PC-3 (cell line): ENCODE measurements around the gene RAPGEF4. TPM values are rescaled to one million over a fixed set of nuclear protein-coding genes. Genes with fewer than 3 reads are reported as not detected.
A peak's percentile ranks its signal among the peaks of the same experiment; 100 is the strongest.

Experiments
- ATAC-seq: fragments of 200-7000 bp; cut with Tn5 transposase; 2 replicates; pipeline ENCODE4 v1.9.1; 2020; ENCODE audit warnings: mild to moderate bottlenecking, moderate library complexity
- BruUV-seq: library from RNA; stranded (reverse); fragments of 400-500 nt; replicated peaks from 2 replicates; lab custom pipeline; 2021; lab: Mats Ljungman, UMichigan
- CTCF ChIA-PET: fragments of 300-600 bp; sonication (Branson Sonifier 250); formaldehyde crosslinking; loops from one replicate; lab custom pipeline; 2022; ENCODE audit warnings: antibody characterized with exemption; lab: Charles Lee
- POLR2A ChIA-PET: fragments of 300-600 bp; sonication (Branson Sonifier 250); formaldehyde crosslinking; loops from one replicate; lab custom pipeline; 2022; ENCODE audit warnings: antibody characterized with exemption; ENCODE audit not compliant: unreplicated experiment; lab: Charles Lee
- DNase-seq: peaks from one replicate; pipeline ENCODE4 v3.0.0-alpha.2; 2015
- H2AFZ ChIP-seq: fragments of 300-600 bp; sonication (generic); 2 replicates; pipeline ENCODE4 v1.6.0; 2016; ENCODE audit warnings: antibody characterized with exemption, low read length
- H3F3A ChIP-seq: fragments of 300-600 bp; sonication (generic); one replicate; pipeline ENCODE4 v1.6.0; 2017; ENCODE audit warnings: antibody characterized with exemption, low read length, control low read depth, mild to moderate bottlenecking; ENCODE audit not compliant: unreplicated experiment
- H3K27ac ChIP-seq: fragments of 300-600 bp; sonication (generic); 2 replicates; pipeline ENCODE4 v1.5.1; 2016; ENCODE audit warnings: mild to moderate bottlenecking, low read length
- H3K27me3 ChIP-seq: fragments of 300-600 bp; sonication (generic); 2 replicates; pipeline ENCODE4 v1.6.1; 2016; ENCODE audit warnings: low read length, mixed read lengths
- H3K36me3 ChIP-seq: fragments of 300-600 bp; sonication (generic); 2 replicates; pipeline ENCODE4 v1.6.1; 2016; ENCODE audit warnings: low read depth, mixed run types, low read length, mixed read lengths
- H3K4me1 ChIP-seq: fragments of 300-600 bp; sonication (generic); 2 replicates; pipeline ENCODE4 v1.5.1; 2016; ENCODE audit warnings: low read length; ENCODE audit not compliant: insufficient read depth
- H3K4me2 ChIP-seq: fragments of 300-600 bp; sonication (generic); 2 replicates; pipeline ENCODE4 v1.6.0; 2016; ENCODE audit warnings: low read length
- H3K4me3 ChIP-seq: fragments of 300-600 bp; sonication (generic); 2 replicates; pipeline ENCODE4 v1.5.1; 2016; ENCODE audit warnings: mild to moderate bottlenecking, low read length, mixed read lengths
- H3K79me2 ChIP-seq: fragments of 300-600 bp; sonication (generic); 2 replicates; pipeline ENCODE4 v1.6.1; 2017; ENCODE audit warnings: low read length, mixed read lengths
- H3K9ac ChIP-seq: fragments of 300-600 bp; sonication (generic); 2 replicates; pipeline ENCODE4 v1.6.0; 2016; ENCODE audit warnings: mild to moderate bottlenecking, low read length
- H3K9me2 ChIP-seq: fragments of 300-600 bp; sonication (generic); replicated peaks from 2 replicates; pipeline ENCODE4 v1.6.1; 2016; ENCODE audit warnings: mixed run types, low read length, mixed read lengths
- H3K9me3 ChIP-seq: fragments of 300-600 bp; sonication (generic); 2 replicates; pipeline ENCODE4 v1.6.1; 2016; ENCODE audit warnings: low read length, mixed read lengths
- H4K20me1 ChIP-seq: fragments of 300-600 bp; sonication (generic); 2 replicates; pipeline ENCODE4 v1.6.1; 2016; ENCODE audit warnings: low read length, mixed read lengths
- CTCF ChIP-seq: fragments of 300-600 bp; sonication (generic); conservative IDR thresholded peaks from 2 replicates; pipeline ENCODE4 v1.5.1; 2017; ENCODE audit warnings: antibody characterized with exemption, low read depth, mild to moderate bottlenecking, low read length
- EZH2 ChIP-seq: fragments of 300-600 bp; sonication (generic); IDR thresholded peaks from one replicate; pipeline ENCODE4 v1.6.1; 2017; ENCODE audit warnings: antibody characterized with exemption, mild to moderate bottlenecking, low read length; ENCODE audit not compliant: unreplicated experiment
- EZH2phosphoT487 ChIP-seq: fragments of 300-600 bp; sonication (generic); IDR thresholded peaks from 2 replicates; pipeline ENCODE4 v1.6.1; 2018; ENCODE audit warnings: mild to moderate bottlenecking, antibody characterized with exemption, low read length, borderline replicate concordance
- intact Hi-C: fragments of 100-400 bp; cut with micrococcal nuclease; formaldehyde crosslinking; loops from 2 replicates; pipeline ENCODE4 v1.9.0; 2023
- total RNA-seq: library from RNA; depleted of rRNA; stranded (reverse); fragments of >200 nt; gene quantifications from 2 replicates; pipeline ENCODE4 v1.2.3, GENCODE V29; 2014

RAPGEF4 gene
- total RNA-seq, 1 experiment from 2014 or later = 0.87 TPM

GRCh38 chr2:172823261-172823850, 87.7 kb downstream of the RAPGEF4 start:
- H3K36me3 ChIP-seq = no peaks in the 10 kb centered on the region
- no peak overlapping the region for H2AFZ ChIP-seq
- H4K20me1 ChIP-seq = no peaks in the 10 kb centered on the region
- H3K27me3 ChIP-seq = no peaks in the 10 kb centered on the region
- no peak overlapping the region for H3K27ac ChIP-seq
- TF ChIP-seq EZH2 = no peak
- TF ChIP-seq EZH2phosphoT487 = no peak
- no peak for TF ChIP-seq CTCF
- POLR2A ChIA-PET = interaction anchor here (0.6 kb wide), 1 partner anchor 42 kb away, joined by 3 read pairs; no protein-coding TSS in a partner anchor
- no peak overlapping the region for H3K4me2 ChIP-seq
- ATAC-seq (no peak), DNase-seq (no peak)
- H3K9me3 ChIP-seq = no peaks in the 10 kb centered on the region
- no peaks in the 10 kb centered on the region for H3K9me2 ChIP-seq
- intact Hi-C loops = no loop called here
- H3F3A ChIP-seq = no peaks in the 10 kb centered on the region
- H3K9ac ChIP-seq = no peak overlapping the region
- CTCF ChIA-PET = no interaction called here
- no peaks in the 10 kb centered on the region for H3K79me2 ChIP-seq
- no peaks in the 10 kb centered on the region for H3K4me1 ChIP-seq
- no peak overlapping the region for H3K4me3 ChIP-seq
- BruUV-seq = no TSS peak

DNA sequence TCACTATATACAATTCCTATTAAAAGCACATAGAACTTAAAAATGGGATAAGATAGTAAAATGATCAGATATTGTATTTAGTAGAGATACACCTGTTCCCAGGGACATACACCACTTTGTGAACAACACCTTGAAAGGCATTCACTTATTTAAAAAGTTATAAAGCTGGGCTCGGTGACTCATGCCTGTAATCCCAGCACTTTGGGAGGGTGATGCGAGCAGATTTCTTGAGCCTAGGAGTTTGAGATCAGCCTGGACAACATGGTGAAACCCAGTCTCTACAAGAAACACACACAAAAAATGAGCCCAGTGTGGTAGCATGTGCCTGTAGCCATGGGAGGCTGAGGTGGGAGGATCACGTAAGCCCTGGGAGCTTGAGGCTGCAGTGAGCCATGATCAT, 90.9 kb downstream of the RAPGEF4 start:
- H3K9ac ChIP-seq = no peak overlapping the region
- ChIA-PET POLR2A (no interaction called here), CTCF (interaction anchor here (0.6 to 0.7 kb wide), 2 partner anchors 18 to 201 kb away, joined by 3 to 4 read pairs; no protein-coding TSS in a partner anchor)
- DNase-seq = peak; percentile 23
- TF ChIP-seq EZH2 = no peak
- no peak for TF ChIP-seq CTCF
- TF ChIP-seq EZH2phosphoT487 = no peak
- H2AFZ ChIP-seq = no peak overlapping the region
- H3K4me2 ChIP-seq = no peak overlapping the region
- H3K36me3 ChIP-seq = no peaks in the 10 kb centered on the region
- no peak overlapping the region for H3K4me3 ChIP-seq
- H3F3A ChIP-seq = no peaks in the 10 kb centered on the region
- no peaks in the 10 kb centered on the region for H3K27me3 ChIP-seq
- no peak overlapping the region for H3K27ac ChIP-seq
- no peaks in the 10 kb centered on the region for H3K79me2 ChIP-seq
- no peaks in the 10 kb centered on the region; the same call in 1 of the 2 replicates for H3K4me1 ChIP-seq
- no TSS peak for BruUV-seq
- peak; percentile 57 for ATAC-seq
- no peaks in the 10 kb centered on the region for H4K20me1 ChIP-seq
- no peaks in the 10 kb centered on the region for H3K9me3 ChIP-seq
- intact Hi-C loops = no loop called here
- no peaks in the 10 kb centered on the region for H3K9me2 ChIP-seq

GRCh38 chr2:172829229-172829628, 93.6 kb downstream of the RAPGEF4 start:
- H3K4me3 ChIP-seq = no peak overlapping the region
- no peak for TF ChIP-seq EZH2phosphoT487
- no peak for TF ChIP-seq EZH2
- no peak for TF ChIP-seq CTCF
- no TSS peak for BruUV-seq
- ChIA-PET CTCF (interaction anchor here (0.9 kb wide), 1 partner anchor 102 kb away, joined by 4 read pairs; no protein-coding TSS in a partner anchor), POLR2A (no interaction called here)
- peak; percentile 54 for DNase-seq
- H3K36me3 ChIP-seq = no peaks in the 10 kb centered on the region
- H3K9me3 ChIP-seq = no peaks in the 10 kb centered on the region
- no peaks in the 10 kb centered on the region for H4K20me1 ChIP-seq
- no peak overlapping the region for H3K9ac ChIP-seq
- no peaks in the 10 kb centered on the region for H3K27me3 ChIP-seq
- H3K9me2 ChIP-seq = no peaks in the 10 kb centered on the region
- H3K79me2 ChIP-seq = no peaks in the 10 kb centered on the region
- intact Hi-C loops = no loop called here
- no peaks in the 10 kb centered on the region for H3F3A ChIP-seq
- ATAC-seq = no peak
- H2AFZ ChIP-seq = no peak overlapping the region
- H3K4me1 ChIP-seq = no peaks in the 10 kb centered on the region; the same call in 1 of the 2 replicates
- H3K27ac ChIP-seq = no peak overlapping the region
- H3K4me2 ChIP-seq = no peak overlapping the region
